ENCODE results near the gene SLC17A6.

SLC17A6 gene

GRCh38 chr11:22340701-22341587 lies 2.8 kb downstream of the SLC17A6 start:
- no peak for DNase-seq (ENCODE audit: low read depth, low spot score)
- TF ChIP-seq EZH2 (IDR thresholded peaks at IDR 0.05) (no peak), FOXP2 (optimal IDR thresholded peaks at IDR 0.05; ENCODE audit: control extremely low read depth, extremely low read length, insufficient read depth) (no peak), POLR2AphosphoS5 (IDR thresholded peaks at IDR 0.05; ENCODE audit: borderline replicate concordance, low read depth, low read length) (no peak)
- Histone ChIP-seq H3K27ac (no peak overlapping the region), H3K9me3 (ENCODE audit: low read depth, low read length) (no peaks in the 10 kb centered on the region), H3K9ac (ENCODE audit: insufficient read length) (no peak overlapping the region), H3K36me3 (ENCODE audit: insufficient read depth, low read length) (no peaks in the 10 kb centered on the region), H3K4me3 (no peak overlapping the region)

DNA sequence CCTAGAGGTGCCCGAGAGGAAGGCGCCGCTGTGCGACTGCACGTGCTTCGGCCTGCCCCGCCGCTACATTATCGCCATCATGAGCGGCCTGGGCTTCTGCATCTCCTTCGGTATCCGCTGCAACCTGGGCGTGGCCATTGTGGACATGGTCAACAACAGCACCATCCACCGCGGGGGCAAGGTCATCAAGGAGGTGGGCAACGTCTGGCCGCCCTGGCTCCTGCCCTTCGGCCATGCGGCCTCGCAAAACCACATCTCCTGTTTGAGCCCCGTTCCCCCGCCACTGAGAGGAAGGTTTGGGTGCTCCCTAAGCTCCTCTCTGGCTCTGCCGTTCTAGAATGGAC lies 3.4 kb downstream of the SLC17A6 start:
- no peak overlapping the region for H3K4me3 ChIP-seq
- H3K36me3 ChIP-seq (ENCODE audit: insufficient read depth, low read length) = no peaks in the 10 kb centered on the region
- no peak overlapping the region for H3K27ac ChIP-seq
- H3K9me3 ChIP-seq (ENCODE audit: low read depth, low read length) = no peaks in the 10 kb centered on the region
- DNase-seq (ENCODE audit: low read depth, low spot score) = no peak
- H3K9ac ChIP-seq (ENCODE audit: insufficient read length) = no peak overlapping the region
- TF ChIP-seq FOXP2 (optimal IDR thresholded peaks at IDR 0.05; ENCODE audit: control extremely low read depth, extremely low read length, insufficient read depth) (no peak), POLR2AphosphoS5 (IDR thresholded peaks at IDR 0.05; ENCODE audit: borderline replicate concordance, low read depth, low read length) (no peak), EZH2 (IDR thresholded peaks at IDR 0.05) (no peak)

GRCh38 chr11:22342211-22343031 lies 4.2 kb downstream of the SLC17A6 start:
- no peak overlapping the region for H3K27ac ChIP-seq
- no peaks in the 10 kb centered on the region for H3K9me3 ChIP-seq (ENCODE audit: low read depth, low read length)
- TF ChIP-seq EZH2 (IDR thresholded peaks at IDR 0.05) = no peak
- TF ChIP-seq FOXP2 (optimal IDR thresholded peaks at IDR 0.05; ENCODE audit: control extremely low read depth, extremely low read length, insufficient read depth) = no peak
- no peak for TF ChIP-seq POLR2AphosphoS5 (IDR thresholded peaks at IDR 0.05; ENCODE audit: borderline replicate concordance, low read depth, low read length)
- H3K4me3 ChIP-seq = no peak overlapping the region
- H3K36me3 ChIP-seq (ENCODE audit: insufficient read depth, low read length) = no peaks in the 10 kb centered on the region
- no peak overlapping the region for H3K9ac ChIP-seq (ENCODE audit: insufficient read length)
- no peak for DNase-seq (ENCODE audit: low read depth, low spot score)

DNA sequence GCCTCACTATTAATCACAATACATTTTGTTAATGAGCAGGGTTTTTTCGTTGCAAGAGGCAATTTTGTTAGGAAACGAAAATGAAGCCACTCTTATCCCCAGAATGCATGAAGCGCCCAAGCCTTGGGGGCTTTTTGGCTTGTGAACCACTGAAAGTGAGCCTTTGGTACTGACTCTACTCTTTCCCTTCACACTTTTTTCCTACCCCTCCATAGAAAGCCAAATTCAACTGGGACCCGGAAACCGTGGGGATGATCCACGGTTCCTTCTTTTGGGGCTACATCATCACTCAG lies 4.8 kb downstream of the SLC17A6 start:
- Histone ChIP-seq H3K4me3 (no peak overlapping the region), H3K9me3 (ENCODE audit: low read depth, low read length) (no peaks in the 10 kb centered on the region), H3K36me3 (ENCODE audit: insufficient read depth, low read length) (no peaks in the 10 kb centered on the region), H3K27ac (no peak overlapping the region), H3K9ac (ENCODE audit: insufficient read length) (no peak overlapping the region)
- no peak for DNase-seq (ENCODE audit: low read depth, low spot score)
- TF ChIP-seq FOXP2 (optimal IDR thresholded peaks at IDR 0.05; ENCODE audit: control extremely low read depth, extremely low read length, insufficient read depth) (no peak), POLR2AphosphoS5 (IDR thresholded peaks at IDR 0.05; ENCODE audit: borderline replicate concordance, low read depth, low read length) (no peak), EZH2 (IDR thresholded peaks at IDR 0.05) (no peak)

- no peak for DNase-seq (ENCODE audit: low read depth, low spot score)
- TF ChIP-seq POLR2AphosphoS5 (IDR thresholded peaks at IDR 0.05; ENCODE audit: borderline replicate concordance, low read depth, low read length) = no peak
- TF ChIP-seq FOXP2 (optimal IDR thresholded peaks at IDR 0.05; ENCODE audit: control extremely low read depth, extremely low read length, insufficient read depth) = no peak
- no peak for TF ChIP-seq EZH2 (IDR thresholded peaks at IDR 0.05)
- no peaks in the 10 kb centered on the region for H3K9me3 ChIP-seq (ENCODE audit: low read depth, low read length)
- no peaks in the 10 kb centered on the region for H3K36me3 ChIP-seq (ENCODE audit: insufficient read depth, low read length)
- no peak overlapping the region for H3K9ac ChIP-seq (ENCODE audit: insufficient read length)
- H3K27ac ChIP-seq = no peak overlapping the region
- no peak overlapping the region for H3K4me3 ChIP-seq
These were observed 5.3 kb downstream of the SLC17A6 start for GRCh38 chr11:22343371-22344032.

DNA sequence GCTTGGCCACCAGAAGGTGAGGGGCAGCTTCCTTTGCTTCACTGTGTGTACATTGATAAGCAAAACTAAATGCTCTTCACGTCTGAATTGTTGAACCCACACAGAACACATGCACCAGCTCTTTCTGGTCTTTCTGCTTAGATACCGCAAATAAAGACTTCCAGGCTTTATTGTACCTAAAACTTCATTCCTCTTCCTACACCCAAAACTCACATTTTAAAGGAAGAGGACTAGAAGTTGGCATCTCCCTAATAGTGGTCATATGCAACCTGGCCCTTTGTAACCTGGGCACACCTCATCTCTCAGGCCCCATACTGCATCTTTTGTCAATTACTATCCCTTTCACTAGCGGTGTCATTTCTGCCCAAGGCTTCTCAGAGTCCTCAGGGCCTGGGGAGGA lies 5.9 kb downstream of the SLC17A6 start:
- no peak overlapping the region for H3K27ac ChIP-seq
- TF ChIP-seq FOXP2 (optimal IDR thresholded peaks at IDR 0.05; ENCODE audit: control extremely low read depth, extremely low read length, insufficient read depth) (no peak), EZH2 (IDR thresholded peaks at IDR 0.05) (peak; percentile 43)
- DNase-seq (ENCODE audit: low read depth, low spot score) = no peak
- no peak overlapping the region for H3K9ac ChIP-seq (ENCODE audit: insufficient read length)
- no peak overlapping the region for H3K4me3 ChIP-seq
- no peaks in the 10 kb centered on the region for H3K36me3 ChIP-seq (ENCODE audit: insufficient read depth, low read length)
- no peaks in the 10 kb centered on the region for H3K9me3 ChIP-seq (ENCODE audit: low read depth, low read length)

DNA sequence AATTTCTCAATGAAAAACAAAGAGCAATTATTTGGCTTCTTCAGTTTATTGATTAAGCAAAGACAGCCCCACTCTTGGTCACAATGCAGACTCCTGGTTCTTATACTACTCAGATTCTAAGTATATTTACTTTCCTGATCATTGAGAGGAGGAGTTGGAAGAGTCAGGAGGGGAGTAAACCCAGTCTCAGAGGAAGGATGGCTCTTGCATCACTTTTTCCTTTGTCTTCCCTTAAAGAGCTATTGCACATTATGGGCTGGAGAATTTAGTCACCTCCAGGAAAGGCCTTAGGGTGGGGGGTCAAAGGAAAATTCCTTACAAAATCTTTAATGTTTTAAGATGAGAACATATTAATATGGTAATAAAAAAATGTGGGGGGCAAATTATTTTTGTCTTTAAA lies 8.1 kb downstream of the SLC17A6 start:
- no peak for DNase-seq (ENCODE audit: low read depth, low spot score)
- no peak for TF ChIP-seq EZH2 (IDR thresholded peaks at IDR 0.05)
- TF ChIP-seq POLR2AphosphoS5 (IDR thresholded peaks at IDR 0.05; ENCODE audit: borderline replicate concordance, low read depth, low read length) = no peak
- no peak for TF ChIP-seq FOXP2 (optimal IDR thresholded peaks at IDR 0.05; ENCODE audit: control extremely low read depth, extremely low read length, insufficient read depth)
- H3K9me3 ChIP-seq (ENCODE audit: low read depth, low read length) = no peaks in the 10 kb centered on the region
- no peak overlapping the region for H3K9ac ChIP-seq (ENCODE audit: insufficient read length)
- no peak overlapping the region for H3K4me3 ChIP-seq
- no peaks in the 10 kb centered on the region for H3K36me3 ChIP-seq (ENCODE audit: insufficient read depth, low read length)
- no peak overlapping the region for H3K27ac ChIP-seq

DNA sequence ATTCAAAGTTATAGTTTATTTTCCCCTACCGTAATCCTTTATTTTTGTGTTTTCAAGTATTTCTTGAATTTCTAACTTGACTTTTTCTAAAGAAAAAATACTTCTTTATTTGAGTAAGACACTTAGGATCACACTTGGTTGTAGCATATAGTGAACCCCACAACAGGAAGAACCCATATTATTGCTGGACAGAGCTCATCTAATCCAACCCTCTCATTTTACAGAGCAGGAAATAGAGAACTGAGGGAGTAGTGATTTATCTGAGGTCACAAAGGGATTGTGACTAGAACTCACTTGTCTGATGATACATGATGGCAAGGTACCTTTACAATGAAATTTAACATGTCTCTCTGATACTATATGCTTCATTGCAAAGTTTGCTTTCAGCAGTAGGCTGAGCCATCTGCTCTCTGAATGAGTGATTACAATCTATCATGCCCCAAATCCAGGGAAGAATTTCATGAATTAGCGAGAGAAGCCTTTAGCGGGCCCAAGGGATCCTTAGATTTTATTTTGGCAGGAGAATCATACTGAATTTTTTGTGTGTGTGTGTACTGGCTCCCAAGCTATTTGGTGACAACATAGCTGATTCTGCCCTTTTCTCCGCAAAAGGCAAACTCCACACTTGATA lies 9.8 kb downstream of the SLC17A6 start:
- TF ChIP-seq EZH2 (IDR thresholded peaks at IDR 0.05) (no peak), FOXP2 (optimal IDR thresholded peaks at IDR 0.05; ENCODE audit: control extremely low read depth, extremely low read length, insufficient read depth) (no peak), POLR2AphosphoS5 (IDR thresholded peaks at IDR 0.05; ENCODE audit: borderline replicate concordance, low read depth, low read length) (no peak)
- no peak overlapping the region for H3K4me3 ChIP-seq
- H3K36me3 ChIP-seq (ENCODE audit: insufficient read depth, low read length) = no peaks in the 10 kb centered on the region
- no peak overlapping the region for H3K27ac ChIP-seq
- DNase-seq (ENCODE audit: low read depth, low spot score) = no peak
- no peaks in the 10 kb centered on the region for H3K9me3 ChIP-seq (ENCODE audit: low read depth, low read length)
- no peak overlapping the region for H3K9ac ChIP-seq (ENCODE audit: insufficient read length)

Measured in SK-N-MC (cell line).